Stomach (tissue), 4 donors: ENCODE measurements around the gene RC3H2.

Source experiments
- CTCF ChIP-seq, 7 experiments: fragments of 450-650 bp in 4 of 7; fragments of 200-600 bp in 3 of 7; sonication (generic) in 3 of 7; IDR thresholded peaks; one replicate each; pipeline ENCODE4 v1.5.1; 2016 to 2019; ENCODE audit warnings: antibody characterized with exemption in 7 of 7, control low read depth in 2 of 7, mild to moderate bottlenecking in 1 of 7
- POLR2A ChIP-seq, 4 donors: fragments of 450-650 bp; IDR thresholded peaks; one replicate each; pipeline ENCODE4 v1.6.1; 2016; ENCODE audit warnings: antibody characterized with exemption in 4 of 4, control low read depth in 2 of 4, mild to moderate bottlenecking in 1 of 4, moderate library complexity in 1 of 4

- no peak for TF ChIP-seq POLR2A (IDR thresholded peaks at IDR 0.05)
- TF ChIP-seq CTCF (IDR thresholded peaks at IDR 0.05): no peak
Observed at GRCh38 chr9:122822938-122823337, 82.2 kb downstream of the RC3H2 start.
